ENCODE data around the gene SPCS3. TPM values are rescaled to one million over a fixed set of nuclear protein-coding genes. Genes with fewer than 3 reads are reported as not detected.

The SPCS3 gene
- total and polyA plus RNA-seq, 2 experiments from 2014 or later, result 62.5 to 79.9 TPM

DNA sequence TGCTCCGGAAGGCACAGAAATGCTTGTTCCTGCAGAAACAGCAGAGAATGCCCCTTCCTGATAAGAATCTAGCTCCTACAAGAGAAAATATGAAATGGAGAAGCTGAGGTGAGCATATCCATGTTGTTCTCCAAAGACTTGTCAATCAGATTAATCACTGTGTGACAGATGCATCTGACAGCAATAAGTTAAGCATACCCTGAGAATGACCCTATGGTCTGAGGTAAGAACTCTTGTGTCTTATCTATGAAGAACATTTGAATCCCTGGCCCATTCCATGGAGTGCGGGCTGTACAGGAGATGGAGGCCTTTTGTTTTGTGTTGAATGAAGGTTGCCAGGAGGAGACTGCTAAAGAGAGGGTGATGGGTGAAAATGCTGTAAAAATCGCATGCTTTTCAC lies 29.2 kb upstream of the SPCS3 start:
- Histone ChIP-seq H3K4me2 (no peak overlapping the region), H3K36me3 (ENCODE audit: insufficient read depth) (no peaks in the 10 kb centered on the region), H3K4me1 (ENCODE audit: insufficient read depth) (peaks cover 5% of the 10 kb centered on the region), H4K20me1 (replicated peaks; ENCODE audit: insufficient read depth) (no peaks in the 10 kb centered on the region), H2AFZ (0 out of 2 replicates have a peak overlapping the region, but pooled peaks have one; percentile 56), H3K27me3 (ENCODE audit: insufficient read depth) (no peaks in the 10 kb centered on the region), H3K4me3 (no peak overlapping the region), H3K79me2 (replicated peaks; ENCODE audit: insufficient read depth) (no peaks in the 10 kb centered on the region), H3K9me2 (ENCODE audit: insufficient read depth) (no peaks in the 10 kb centered on the region), H3K27ac (ENCODE audit: low read depth) (no peak overlapping the region), H3F3A (replicated peaks; ENCODE audit: low read depth) (no peaks in the 10 kb centered on the region)
- H3K27ac Mint-ChIP-seq, result no peak overlapping the region
- TF ChIP-seq EZH2 (IDR thresholded peaks at IDR 0.05; ENCODE audit: low read depth, unreplicated experiment) (no peak), ZNF331 (CRISPR knock-in tag; IDR thresholded peaks at IDR 0.05; ENCODE audit: low read depth) (no peak), REST (IDR thresholded peaks at IDR 0.05; ENCODE audit: unreplicated experiment) (no peak), ZNF114 (CRISPR knock-in tag; IDR thresholded peaks at IDR 0.05) (no peak), EZH2phosphoT487 (IDR thresholded peaks at IDR 0.05; ENCODE audit: unreplicated experiment) (no peak), CTCF (conservative IDR thresholded peaks at IDR 0.05; ENCODE audit: low read depth in 2 of 2) (no peak), NANOG (IDR thresholded peaks at IDR 0.05; ENCODE audit: borderline replicate concordance) (no peak)
- no peaks in the 10 kb centered on the region; the same call in 2 of the 3 replicates for H3K9me3 Mint-ChIP-seq
- H3K36me3 Mint-ChIP-seq (ENCODE audit: low read depth), result no peaks in the 10 kb centered on the region
- H3K4me1 Mint-ChIP-seq, result peaks cover 6% of the 10 kb centered on the region; the same call in 2 of the 3 replicates
- ATAC-seq, result no peak
- no peak overlapping the region for H3K4me3 Mint-ChIP-seq
- DNase-seq (ENCODE audit: low spot score), result no peak
- no peaks in the 10 kb centered on the region for H3K27me3 Mint-ChIP-seq (ENCODE audit: insufficient read depth, low read depth, poor library complexity)

DNA sequence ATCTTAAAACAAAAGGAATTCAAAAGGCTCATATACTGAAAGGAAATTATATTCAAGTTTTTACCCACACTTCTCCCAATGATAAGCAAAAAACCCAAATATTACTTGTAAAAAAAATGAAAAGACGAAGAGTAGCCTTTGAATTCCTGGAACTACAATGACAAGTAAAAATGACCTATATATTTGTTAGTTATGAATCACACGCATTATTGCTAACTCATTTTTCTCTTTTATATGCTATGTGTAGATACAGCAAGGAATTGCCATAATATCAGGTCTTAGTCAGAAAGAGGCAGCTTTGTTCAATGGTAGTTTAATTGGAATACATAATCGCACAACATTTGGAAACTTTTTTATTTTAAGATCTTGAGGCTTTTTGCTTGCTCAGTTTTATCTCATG lies 28.0 kb upstream of the SPCS3 start:
- TF ChIP-seq JUNB (IDR thresholded peaks at IDR 0.05; ENCODE audit: unreplicated experiment) (no peak), CREB1 (CRISPR knock-in tag; IDR thresholded peaks at IDR 0.05; ENCODE audit: low read depth) (no peak), POLR2AphosphoS5 (IDR thresholded peaks at IDR 0.05; ENCODE audit: low read depth) (no peak), CTCF (conservative IDR thresholded peaks at IDR 0.05; ENCODE audit: low read depth in 2 of 2) (no peak), ZNF331 (CRISPR knock-in tag; IDR thresholded peaks at IDR 0.05; ENCODE audit: low read depth) (no peak), EZH2phosphoT487 (IDR thresholded peaks at IDR 0.05; ENCODE audit: unreplicated experiment) (no peak)
- no peaks in the 10 kb centered on the region for H3F3A ChIP-seq (replicated peaks; ENCODE audit: low read depth)
- H3K36me3 ChIP-seq (ENCODE audit: insufficient read depth), result no peaks in the 10 kb centered on the region
- H3K27ac ChIP-seq (ENCODE audit: low read depth), result no peak overlapping the region
- Mint-ChIP-seq H3K36me3 (ENCODE audit: low read depth) (no peaks in the 10 kb centered on the region), H3K4me1 (peaks cover 6% of the 10 kb centered on the region; the same call in 2 of the 3 replicates), H3K27me3 (ENCODE audit: insufficient read depth, low read depth, poor library complexity) (no peaks in the 10 kb centered on the region), H3K27ac (no peak overlapping the region), H3K4me3 (no peak overlapping the region), H3K9me3 (no peaks in the 10 kb centered on the region; the same call in 2 of the 3 replicates)
- no peaks in the 10 kb centered on the region for H3K27me3 ChIP-seq (ENCODE audit: insufficient read depth)
- H3K4me3 ChIP-seq, result no peak overlapping the region
- H3K9me2 ChIP-seq (ENCODE audit: insufficient read depth), result no peaks in the 10 kb centered on the region
- no peak for ATAC-seq
- H4K20me1 ChIP-seq (replicated peaks; ENCODE audit: insufficient read depth), result no peaks in the 10 kb centered on the region
- no peaks in the 10 kb centered on the region for H3K79me2 ChIP-seq (replicated peaks; ENCODE audit: insufficient read depth)
- H3K4me2 ChIP-seq, result no peak overlapping the region
- H2AFZ ChIP-seq, result no peak overlapping the region
- no peak for DNase-seq (ENCODE audit: low spot score)
- H3K4me1 ChIP-seq (ENCODE audit: insufficient read depth), result peaks cover 13% of the 10 kb centered on the region

Data from GM23338 (cell line).